IMR-90 (cell line): ENCODE data around the gene FBXW8. TPM values are rescaled to one million over a fixed set of nuclear protein-coding genes. Genes with fewer than 3 reads are reported as not detected.

Experiments used
- ATAC-seq: fragments of 200-7000 bp; cut with Tn5 transposase; 2 replicates; pipeline ENCODE4 v1.9.1; 2020; ENCODE audit warnings: low read depth, mild to moderate bottlenecking, moderate library complexity
- BruUV-seq: library from RNA; stranded (reverse); fragments of 400-500 nt; replicated peaks from 2 replicates; lab custom pipeline; 2021; lab: Mats Ljungman, UMichigan
- CTCF ChIA-PET: fragments of 300-600 bp; formaldehyde crosslinking; extraction: SDS; loops from one replicate; lab custom pipeline; 2021; ENCODE audit warnings: antibody characterized with exemption; lab: Yijun Ruan, JAX
- POLR2A ChIA-PET: fragments of 300-600 bp; sonication (Branson Sonifier 250); formaldehyde crosslinking; loops from one replicate; lab custom pipeline; 2022; ENCODE audit warnings: antibody characterized with exemption; ENCODE audit not compliant: unreplicated experiment; lab: Charles Lee
- DNase-seq: peaks from one replicate; pipeline ENCODE4 v3.0.0; 2013
- H2AFZ ChIP-seq: replicated peaks from 2 replicates; pipeline ENCODE3; 2013; ENCODE audit warnings: low read length, mild to moderate bottlenecking; ENCODE audit not compliant: poor library complexity
- H2AK5ac ChIP-seq: 2 replicates; pipeline ENCODE4 v1.6.1; 2013; ENCODE audit warnings: low read depth, low read length, inconsistent platforms
- H2AK9ac ChIP-seq: replicated peaks from 2 replicates; pipeline ENCODE3; 2013; ENCODE audit warnings: mild to moderate bottlenecking, low read depth, low read length, moderate library complexity; ENCODE audit not compliant: poor library complexity
- H2BK120ac ChIP-seq: 2 replicates; pipeline ENCODE4 v1.6.1; 2013; ENCODE audit warnings: low read depth, low read length, inconsistent platforms
- H2BK15ac ChIP-seq: 3 replicates; pipeline ENCODE4 v1.6.1; 2013; ENCODE audit warnings: low read depth, low read length, inconsistent platforms
- H2BK20ac ChIP-seq: 2 replicates; pipeline ENCODE4 v1.6.1; 2013; ENCODE audit warnings: low read depth, mild to moderate bottlenecking, inconsistent platforms, low read length, moderate library complexity
- H2BK5ac ChIP-seq: 2 replicates; pipeline ENCODE4 v1.6.1; 2013; ENCODE audit warnings: mild to moderate bottlenecking, low read depth, low read length, inconsistent platforms; ENCODE audit not compliant: poor library complexity, severe bottlenecking
- H3K14ac ChIP-seq: replicated peaks from 2 replicates; pipeline ENCODE4 v1.6.1; 2013; ENCODE audit warnings: low read depth, low read length, inconsistent platforms
- H3K18ac ChIP-seq: 2 replicates; pipeline ENCODE4 v1.6.1; 2013; ENCODE audit warnings: low read depth, low read length, control low read depth
- H3K23ac ChIP-seq: 2 replicates; pipeline ENCODE4 v1.6.1; 2013; ENCODE audit warnings: low read depth, low read length, inconsistent platforms
- H3K27ac ChIP-seq: 2 replicates; pipeline ENCODE4 v1.5.1; 2013; ENCODE audit warnings: mild to moderate bottlenecking, control low read depth, low read length; ENCODE audit not compliant: insufficient read depth
- H3K27me3 ChIP-seq: 2 replicates; pipeline ENCODE4 v1.6.1; 2013; ENCODE audit warnings: low read length; ENCODE audit not compliant: control insufficient read depth, insufficient read depth
- H3K36me3 ChIP-seq: 2 replicates; pipeline ENCODE4 v1.6.1; 2013; ENCODE audit warnings: low read length, mixed read lengths; ENCODE audit not compliant: control insufficient read depth, insufficient read depth
- H3K4ac ChIP-seq: 2 replicates; pipeline ENCODE4 v1.6.1; 2013; ENCODE audit warnings: low read depth, low read length, inconsistent platforms
- H3K4me1 ChIP-seq: 2 replicates; pipeline ENCODE4 v1.6.1; 2013; ENCODE audit warnings: low read length, mixed read lengths; ENCODE audit not compliant: control insufficient read depth, insufficient read depth
- H3K4me2 ChIP-seq: 2 replicates; pipeline ENCODE4 v1.6.1; 2013; ENCODE audit warnings: low read depth, mild to moderate bottlenecking, control low read depth, low read length, moderate library complexity
- H3K4me3 ChIP-seq: 2 replicates; pipeline ENCODE4 v1.5.1; 2013; ENCODE audit warnings: low read depth, mild to moderate bottlenecking, control low read depth, low read length, moderate library complexity; ENCODE audit not compliant: insufficient read depth
- H3K56ac ChIP-seq: 2 replicates; pipeline ENCODE4 v1.6.1; 2013; ENCODE audit warnings: low read length, inconsistent platforms; ENCODE audit not compliant: insufficient read depth; ENCODE audit errors: extremely low read depth
- H3K79me1 ChIP-seq, 2 experiments: 2 replicates each; pipeline ENCODE4 v1.6.1; 2013; ENCODE audit warnings: low read length in 2 of 2, inconsistent platforms in 1 of 2, low read depth in 1 of 2
- H3K9ac ChIP-seq: 2 replicates; pipeline ENCODE4 v1.6.1; 2013; ENCODE audit warnings: low read depth, low read length, control low read depth
- H3K9me1 ChIP-seq: 2 replicates; pipeline ENCODE4 v1.6.1; 2013; ENCODE audit warnings: low read length, inconsistent platforms; ENCODE audit not compliant: insufficient read depth
- H3K9me3 ChIP-seq: 2 replicates; pipeline ENCODE4 v1.6.1; 2013; ENCODE audit warnings: low read length; ENCODE audit not compliant: control insufficient read depth, insufficient read depth
- H4K20me1 ChIP-seq: 2 replicates; pipeline ENCODE4 v1.6.1; 2013; ENCODE audit warnings: low read length, inconsistent platforms; ENCODE audit not compliant: insufficient read depth
- H4K5ac ChIP-seq: 2 replicates; pipeline ENCODE4 v1.6.1; 2013; ENCODE audit warnings: mild to moderate bottlenecking, low read depth, low read length, control low read depth
- H4K8ac ChIP-seq, 2 experiments: 2 replicates each; pipeline ENCODE4 v1.6.1; 2013; ENCODE audit warnings: low read depth in 2 of 2, low read length in 2 of 2, control low read depth in 1 of 2, inconsistent platforms in 1 of 2
- H4K91ac ChIP-seq: 2 replicates; pipeline ENCODE4 v1.6.1; 2013; ENCODE audit warnings: low read depth, low read length, inconsistent platforms; ENCODE audit not compliant: insufficient read depth
- ELK1 ChIP-seq: fragments of 150-350 bp; IDR thresholded peaks from 2 replicates; pipeline ENCODE4 v1.6.1; 2016; ENCODE audit warnings: low read depth, mild to moderate bottlenecking, low read length, moderate library complexity, borderline replicate concordance
- FOS ChIP-seq: fragments of 150-350 bp; IDR thresholded peaks from 2 replicates; pipeline ENCODE4 v1.6.1; 2016; ENCODE audit warnings: low read depth, low read length
- RFX5 ChIP-seq: IDR thresholded peaks from 2 replicates; pipeline ENCODE4 v1.8.0; 2012; ENCODE audit warnings: low read depth, mild to moderate bottlenecking, low read length, moderate library complexity
- dilution Hi-C: fragments of 300-500 bp; cut with HindIII; formaldehyde crosslinking; loops from one replicate; pipeline ENCODE4 v1.14.3; 2018; ENCODE audit warnings: low sequenced_read_pairs; ENCODE audit not compliant: unreplicated experiment
- in situ Hi-C: fragments of 300-500 bp; cut with MboI; formaldehyde crosslinking; loops from 3 replicates; pipeline ENCODE4 v1.14.3; 2019; ENCODE audit warnings: low sequenced_read_pairs, inconsistent platforms, mixed read lengths
- intact Hi-C: fragments of 100-400 bp; cut with micrococcal nuclease; formaldehyde crosslinking; loops from 2 replicates; pipeline ENCODE4 v1.10.0; 2022
- polyA plus RNA-seq, 3 experiments: library from polyadenylated mRNA; depleted of rRNA; stranded (reverse); fragments of >200 nt; gene quantifications; 2 replicates each; pipeline ENCODE4 v1.2.3, GENCODE V29; 2012; ENCODE audit warnings: low replicate concordance in 1 of 3
- total RNA-seq: library from RNA; depleted of rRNA; stranded (reverse); fragments of >200 nt; gene quantifications from 2 replicates; pipeline ENCODE4 v1.2.3, GENCODE V29; 2012

The FBXW8 gene
- total and polyA plus RNA-seq, 2 of the 4 experiments (the other 2 are of a cell fraction) = 20.3 to 25.8 TPM

- DNase-seq (peak; percentile 60), ATAC-seq (peak; percentile 18)
- dilution Hi-C loops (no loop called here), in situ Hi-C loops (no loop called here), intact Hi-C loops (loop anchor here (5.0 kb wide), 1 partner anchor 66 kb away; no protein-coding TSS in a partner anchor)
- H2AK5ac ChIP-seq = no peak overlapping the region
- no peak overlapping the region for H4K91ac ChIP-seq
- no TSS peak for BruUV-seq
- TF ChIP-seq ELK1 = no peak
- TF ChIP-seq FOS = peak; percentile 58; the same call in 1 of the 2 replicates
- no peak for TF ChIP-seq RFX5
- H3K14ac ChIP-seq = no peak overlapping the region
- peak overlapping the region; percentile 36 for H2BK5ac ChIP-seq
- no peak overlapping the region for H2AFZ ChIP-seq
- POLR2A ChIA-PET = no interaction called here
- no peak overlapping the region for H3K23ac ChIP-seq
- no peak overlapping the region for H3K27ac ChIP-seq
- H4K5ac ChIP-seq = no peak overlapping the region
- H3K27me3 ChIP-seq = no peaks in the 10 kb centered on the region
- H4K20me1 ChIP-seq = peaks cover 58% of the 10 kb centered on the region
- no peak overlapping the region for H2BK20ac ChIP-seq
- H3K4me3 ChIP-seq = no peak overlapping the region
- no peak overlapping the region for H3K56ac ChIP-seq
- no peak overlapping the region for H4K8ac ChIP-seq
- CTCF ChIA-PET = no interaction called here
- peaks cover 15% of the 10 kb centered on the region for H3K9me1 ChIP-seq
- peak overlapping the region; percentile 26; the same call in 1 of the 2 replicates for H3K4me2 ChIP-seq
- no peak overlapping the region for H2AK9ac ChIP-seq
- peaks cover 7% of the 10 kb centered on the region for H3K4me1 ChIP-seq
- no peak overlapping the region for H3K9ac ChIP-seq
- H3K79me1 ChIP-seq = peaks cover 33 to 86% of the 10 kb centered on the region in 2 experiments
- no peak overlapping the region for H3K18ac ChIP-seq
- H2BK120ac ChIP-seq = no peak overlapping the region
- H2BK15ac ChIP-seq = no peak overlapping the region
- H3K36me3 ChIP-seq = peaks cover 2% of the 10 kb centered on the region; the same call in 1 of the 2 replicates
- H3K9me3 ChIP-seq = no peaks in the 10 kb centered on the region
- H3K4ac ChIP-seq = no peak overlapping the region
These were observed 5.4 kb downstream of the FBXW8 start for GRCh38 chr12:116916122-116916521.
